ENCODE measurements around the gene SLC24A5. TPM values are rescaled to one million over a fixed set of nuclear protein-coding genes. Genes with fewer than 3 reads are reported as not detected.

The SLC24A5 gene
- 1.9 TPM for polyA plus RNA-seq (2012; ENCODE audit: insufficient read depth, insufficient read length, low read depth)

- no peak within 1 kb of the TSS for H3K4me3 ChIP-seq (ENCODE audit: low read depth, low read length)
- H3K27me3 ChIP-seq, result no peaks in the 10 kb centered on the region; the same call in 1 of the 2 replicates
- no peak for DNase-seq
- no peaks in the 10 kb centered on the region for H3K9me3 ChIP-seq
- no peaks in the 10 kb centered on the region for H3K36me3 ChIP-seq
- TF ChIP-seq, protein P1, sequence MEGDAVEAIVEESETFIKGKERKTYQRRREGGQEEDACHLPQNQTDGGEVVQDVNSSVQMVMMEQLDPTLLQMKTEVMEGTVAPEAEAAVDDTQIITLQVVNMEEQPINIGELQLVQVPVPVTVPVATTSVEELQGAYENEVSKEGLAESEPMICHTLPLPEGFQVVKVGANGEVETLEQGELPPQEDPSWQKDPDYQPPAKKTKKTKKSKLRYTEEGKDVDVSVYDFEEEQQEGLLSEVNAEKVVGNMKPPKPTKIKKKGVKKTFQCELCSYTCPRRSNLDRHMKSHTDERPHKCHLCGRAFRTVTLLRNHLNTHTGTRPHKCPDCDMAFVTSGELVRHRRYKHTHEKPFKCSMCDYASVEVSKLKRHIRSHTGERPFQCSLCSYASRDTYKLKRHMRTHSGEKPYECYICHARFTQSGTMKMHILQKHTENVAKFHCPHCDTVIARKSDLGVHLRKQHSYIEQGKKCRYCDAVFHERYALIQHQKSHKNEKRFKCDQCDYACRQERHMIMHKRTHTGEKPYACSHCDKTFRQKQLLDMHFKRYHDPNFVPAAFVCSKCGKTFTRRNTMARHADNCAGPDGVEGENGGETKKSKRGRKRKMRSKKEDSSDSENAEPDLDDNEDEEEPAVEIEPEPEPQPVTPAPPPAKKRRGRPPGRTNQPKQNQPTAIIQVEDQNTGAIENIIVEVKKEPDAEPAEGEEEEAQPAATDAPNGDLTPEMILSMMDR (IDR thresholded peaks at IDR 0.05; ENCODE audit: low read depth, low read length), result no peak
- no peaks in the 10 kb centered on the region for H3K4me1 ChIP-seq
These were observed at the start of gene SLC24A5 for GRCh38 chr15:48120745-48121144. Gene SLC24A5 (plus strand): TSS chr15:48120990. CDS start chr15:48121045, 55 bp downstream.

- no peaks in the 10 kb centered on the region for H3K27me3 ChIP-seq
- H3K9me3 ChIP-seq, result no peaks in the 10 kb centered on the region
- peaks cover 3% of the 10 kb centered on the region; the same call in 1 of the 2 replicates for H3K4me1 ChIP-seq
- no peak overlapping the region for H3K4me3 ChIP-seq (ENCODE audit: low read depth, low read length)
- H3K36me3 ChIP-seq, result no peaks in the 10 kb centered on the region
- TF ChIP-seq, protein P1 (IDR thresholded peaks at IDR 0.05; ENCODE audit: low read depth, low read length), result no peak
- no peak for DNase-seq
These were observed 47.8 kb upstream of the SLC24A5 start for GRCh38 chr15:48072941-48073340.

DNA sequence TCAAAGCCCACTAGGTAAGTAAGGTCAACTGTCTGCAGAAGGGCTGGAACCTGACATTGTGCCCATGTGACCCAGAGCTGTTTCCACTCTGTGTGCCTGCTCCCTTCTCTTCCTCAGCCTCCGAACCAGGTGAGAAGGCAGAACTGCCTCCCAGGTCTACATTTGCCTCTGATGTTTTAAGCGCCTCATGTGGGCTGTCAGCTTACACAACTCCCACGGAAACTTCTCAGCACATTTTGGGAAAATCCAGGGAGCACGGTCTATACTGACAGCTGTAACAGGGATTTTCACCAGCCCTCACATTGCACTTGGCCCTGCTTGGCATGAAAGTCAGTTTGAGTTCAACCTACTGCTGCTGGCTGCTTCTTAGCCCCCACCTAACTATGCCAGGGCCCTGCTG, 46.9 kb upstream of the SLC24A5 start:
- peaks cover 3% of the 10 kb centered on the region; the same call in 1 of the 2 replicates for H3K4me1 ChIP-seq
- H3K36me3 ChIP-seq, result no peaks in the 10 kb centered on the region
- H3K27me3 ChIP-seq, result no peaks in the 10 kb centered on the region
- no peaks in the 10 kb centered on the region for H3K9me3 ChIP-seq
- H3K4me3 ChIP-seq (ENCODE audit: low read depth, low read length), result no peak overlapping the region
- TF ChIP-seq, protein P1 (IDR thresholded peaks at IDR 0.05; ENCODE audit: low read depth, low read length), result no peak
- no peak for DNase-seq

- H3K36me3 ChIP-seq, result no peaks in the 10 kb centered on the region
- peaks cover 11% of the 10 kb centered on the region; the same call in 1 of the 2 replicates for H3K4me1 ChIP-seq
- no peak overlapping the region for H3K4me3 ChIP-seq (ENCODE audit: low read depth, low read length)
- H3K27me3 ChIP-seq, result no peaks in the 10 kb centered on the region
- no peaks in the 10 kb centered on the region for H3K9me3 ChIP-seq
- DNase-seq, result no peak
- TF ChIP-seq, protein P1 (IDR thresholded peaks at IDR 0.05; ENCODE audit: low read depth, low read length), result no peak
These were observed 44.3 kb upstream of the SLC24A5 start for GRCh38 chr15:48076454-48076853.

GRCh38 chr15:48077616-48078184, 43.1 kb upstream of the SLC24A5 start:
- Histone ChIP-seq H3K9me3 (no peaks in the 10 kb centered on the region), H3K36me3 (no peaks in the 10 kb centered on the region), H3K27me3 (no peaks in the 10 kb centered on the region), H3K4me3 (ENCODE audit: low read depth, low read length) (no peak overlapping the region), H3K4me1 (peaks cover 11% of the 10 kb centered on the region; the same call in 1 of the 2 replicates)
- DNase-seq, result no peak
- TF ChIP-seq, protein P1 (IDR thresholded peaks at IDR 0.05; ENCODE audit: low read depth, low read length), result no peak

Data from BE2C (cell line).